HG02588 (cell line): ENCODE results near the gene RASSF5.
"Not testable (repeated sequence)": the region's sequence is repeated elsewhere in the genome, so short reads cannot be mapped to it uniquely, and the experiment has no call there.

Experiments used
- ATAC-seq: cut with Tn5 transposase; IDR thresholded peaks from one replicate; pipeline ENCODE4 v1.9.1; 2021; ENCODE audit warnings: mild to moderate bottlenecking, moderate library complexity; ENCODE audit not compliant: unreplicated experiment

Gene RASSF5

GRCh38 chr1:206563367-206564207, 56.3 kb downstream of the RASSF5 start:
- ATAC-seq, result peak; percentile 30

GRCh38 chr1:206565995-206566394, 58.7 kb downstream of the RASSF5 start:
- no peak for ATAC-seq

- ATAC-seq, result no peak
These were observed 59.7 kb downstream of the RASSF5 start for GRCh38 chr1:206566999-206567398.

GRCh38 chr1:206568256-206568655, 60.9 kb downstream of the RASSF5 start:
- ATAC-seq, result no peak

GRCh38 chr1:206568779-206569352, 61.5 kb downstream of the RASSF5 start:
- no peak for ATAC-seq

- ATAC-seq, result no peak
These were observed 62.2 kb downstream of the RASSF5 start for GRCh38 chr1:206569556-206569955.

- no peak for ATAC-seq
These were observed 63.2 kb downstream of the RASSF5 start for GRCh38 chr1:206570529-206570928.

GRCh38 chr1:206572835-206573234, 65.5 kb downstream of the RASSF5 start:
- no peak for ATAC-seq

- ATAC-seq, result no peak
These were observed 66.0 kb downstream of the RASSF5 start for GRCh38 chr1:206573319-206573718.

- no peak for ATAC-seq
These were observed 66.4 kb downstream of the RASSF5 start for GRCh38 chr1:206573762-206574161.

GRCh38 chr1:206575165-206575893, 68.0 kb downstream of the RASSF5 start:
- ATAC-seq, result no peak

- no peak for ATAC-seq
These were observed 68.8 kb downstream of the RASSF5 start for GRCh38 chr1:206575894-206576737.

- no peak for ATAC-seq
These were observed 70.3 kb downstream of the RASSF5 start for GRCh38 chr1:206577626-206578025.

- ATAC-seq, result no peak
These were observed 71.0 kb downstream of the RASSF5 start for GRCh38 chr1:206578068-206578977.

- ATAC-seq, result no peak
These were observed 71.6 kb downstream of the RASSF5 start for GRCh38 chr1:206578978-206579374.

- ATAC-seq, result peak; percentile 82
These were observed 72.6 kb downstream of the RASSF5 start for GRCh38 chr1:206579747-206580437.

- ATAC-seq, result no peak
These were observed 73.2 kb downstream of the RASSF5 start for GRCh38 chr1:206580438-206581113.

- ATAC-seq, result not testable (repeated sequence)
These were observed 73.8 kb downstream of the RASSF5 start for GRCh38 chr1:206581114-206581497.

- ATAC-seq, result no peak
These were observed 74.2 kb downstream of the RASSF5 start for GRCh38 chr1:206581571-206581981.
